ENCODE measurements around the gene CSNK1A1L.
"Not testable (repeated sequence)": the region's sequence is repeated elsewhere in the genome, so short reads cannot be mapped to it uniquely, and the experiment has no call there.

CSNK1A1L gene

GRCh38 chr13:37058910-37059847, 46.3 kb downstream of the CSNK1A1L start, which contains the start of gene SUPT20H:
Gene SUPT20H, minus strand, starts transcription at chr13:37059688. Its CDS starts 8,198 bp downstream, at chr13:37051490.
- peak; percentile 87 for DNase-seq
- Histone ChIP-seq H3K9me3 (ENCODE audit: severe bottlenecking) (no peaks in the 10 kb centered on the region), H3K4me3 (ENCODE audit: low read depth, low read length) (peak within 1 kb of the TSS; percentile 85), H3K27me3 (ENCODE audit: insufficient read depth, low read depth, severe bottlenecking) (no peaks in the 10 kb centered on the region), H3K36me3 (no peaks in the 10 kb centered on the region), H3K27ac (peak within 1 kb of the TSS; percentile 89)
- TF ChIP-seq, protein P1, sequence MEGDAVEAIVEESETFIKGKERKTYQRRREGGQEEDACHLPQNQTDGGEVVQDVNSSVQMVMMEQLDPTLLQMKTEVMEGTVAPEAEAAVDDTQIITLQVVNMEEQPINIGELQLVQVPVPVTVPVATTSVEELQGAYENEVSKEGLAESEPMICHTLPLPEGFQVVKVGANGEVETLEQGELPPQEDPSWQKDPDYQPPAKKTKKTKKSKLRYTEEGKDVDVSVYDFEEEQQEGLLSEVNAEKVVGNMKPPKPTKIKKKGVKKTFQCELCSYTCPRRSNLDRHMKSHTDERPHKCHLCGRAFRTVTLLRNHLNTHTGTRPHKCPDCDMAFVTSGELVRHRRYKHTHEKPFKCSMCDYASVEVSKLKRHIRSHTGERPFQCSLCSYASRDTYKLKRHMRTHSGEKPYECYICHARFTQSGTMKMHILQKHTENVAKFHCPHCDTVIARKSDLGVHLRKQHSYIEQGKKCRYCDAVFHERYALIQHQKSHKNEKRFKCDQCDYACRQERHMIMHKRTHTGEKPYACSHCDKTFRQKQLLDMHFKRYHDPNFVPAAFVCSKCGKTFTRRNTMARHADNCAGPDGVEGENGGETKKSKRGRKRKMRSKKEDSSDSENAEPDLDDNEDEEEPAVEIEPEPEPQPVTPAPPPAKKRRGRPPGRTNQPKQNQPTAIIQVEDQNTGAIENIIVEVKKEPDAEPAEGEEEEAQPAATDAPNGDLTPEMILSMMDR (IDR thresholded peaks at IDR 0.05; ENCODE audit: low read depth, low read length) = no peak

- not testable (repeated sequence) for H3K27me3 ChIP-seq (ENCODE audit: insufficient read depth, low read depth, severe bottlenecking); DNase-seq; H3K4me3 ChIP-seq (ENCODE audit: low read depth, low read length); H3K36me3 ChIP-seq; H3K27ac ChIP-seq; H3K9me3 ChIP-seq (ENCODE audit: severe bottlenecking)
Measured at GRCh38 chr13:37056228-37056627, 49.2 kb downstream of the CSNK1A1L start.

Measured in WERI-Rb-1 (cell line).